HG03521 (cell line): ENCODE results near the gene PARL.

ENCODE experiments used
- ATAC-seq: cut with Tn5 transposase; IDR thresholded peaks from one replicate; pipeline ENCODE4 v1.9.1; 2021; ENCODE audit warnings: mild to moderate bottlenecking, moderate library complexity; ENCODE audit not compliant: unreplicated experiment

The PARL gene

GRCh38 chr3:183884427-183885296, at the start of gene PARL:
PARL (minus strand) TSS chr3:183884880; CDS start chr3:183884846, 34 bp downstream.
- ATAC-seq: peak; percentile 98

GRCh38 chr3:183933160-183933559, 48.5 kb upstream of the PARL start:
- ATAC-seq: no peak

GRCh38 chr3:183931881-183932280, 47.2 kb upstream of the PARL start:
- ATAC-seq: no peak

- no peak for ATAC-seq
Observed at GRCh38 chr3:183930086-183930485, 45.4 kb upstream of the PARL start.

- no peak for ATAC-seq
Observed at GRCh38 chr3:183927059-183927458, 42.4 kb upstream of the PARL start.

- no peak for ATAC-seq
Observed at GRCh38 chr3:183924956-183925355, 40.3 kb upstream of the PARL start.

GRCh38 chr3:183924543-183924942, 39.9 kb upstream of the PARL start:
- ATAC-seq: no peak

GRCh38 chr3:183922421-183922820, 37.7 kb upstream of the PARL start:
- ATAC-seq: no peak

GRCh38 chr3:183921096-183921495, 36.4 kb upstream of the PARL start:
- ATAC-seq: no peak

GRCh38 chr3:183920416-183920815, 35.7 kb upstream of the PARL start:
- no peak for ATAC-seq

GRCh38 chr3:183918178-183918577, 33.5 kb upstream of the PARL start:
- no peak for ATAC-seq

- no peak for ATAC-seq
Observed at GRCh38 chr3:183917776-183918175, 33.1 kb upstream of the PARL start.

GRCh38 chr3:183914856-183915255, 30.2 kb upstream of the PARL start:
- no peak for ATAC-seq

GRCh38 chr3:183913580-183913920, 28.9 kb upstream of the PARL start:
- ATAC-seq: no peak

GRCh38 chr3:183912895-183913579, 28.4 kb upstream of the PARL start:
- no peak for ATAC-seq

- no peak for ATAC-seq
Observed at GRCh38 chr3:183911763-183912506, 27.3 kb upstream of the PARL start.

GRCh38 chr3:183911087-183911486, 26.4 kb upstream of the PARL start:
- ATAC-seq: no peak

GRCh38 chr3:183909030-183909600, 24.4 kb upstream of the PARL start:
- ATAC-seq: no peak

- ATAC-seq: no peak
Observed at GRCh38 chr3:183907911-183908331, 23.2 kb upstream of the PARL start.

- no peak for ATAC-seq
Observed at GRCh38 chr3:183907176-183907575, 22.5 kb upstream of the PARL start.

GRCh38 chr3:183906234-183906921, 21.7 kb upstream of the PARL start:
- no peak for ATAC-seq
